NCI-H2196 (cell line): ENCODE measurements around the gene PJVK.
A peak's percentile ranks its signal among the peaks of the same experiment; 100 is the strongest.

ENCODE experiments used
- DNase-seq: peaks from one replicate; lab custom pipeline; 2025; ENCODE audit not compliant: unreplicated experiment; lab: John Stamatoyannopoulos, UW

Gene PJVK

GRCh38 chr2:178480227-178481181 is 29.3 kb downstream of the PJVK start, which contains the start of gene PLEKHA3:
PLEKHA3 (plus strand) TSS chr2:178480457; CDS start chr2:178480870, 413 bp downstream.
- DNase-seq: peak; percentile 97

- DNase-seq: no peak
Measured at GRCh38 chr2:178482437-178482836, 31.3 kb downstream of the PJVK start.

DNA sequence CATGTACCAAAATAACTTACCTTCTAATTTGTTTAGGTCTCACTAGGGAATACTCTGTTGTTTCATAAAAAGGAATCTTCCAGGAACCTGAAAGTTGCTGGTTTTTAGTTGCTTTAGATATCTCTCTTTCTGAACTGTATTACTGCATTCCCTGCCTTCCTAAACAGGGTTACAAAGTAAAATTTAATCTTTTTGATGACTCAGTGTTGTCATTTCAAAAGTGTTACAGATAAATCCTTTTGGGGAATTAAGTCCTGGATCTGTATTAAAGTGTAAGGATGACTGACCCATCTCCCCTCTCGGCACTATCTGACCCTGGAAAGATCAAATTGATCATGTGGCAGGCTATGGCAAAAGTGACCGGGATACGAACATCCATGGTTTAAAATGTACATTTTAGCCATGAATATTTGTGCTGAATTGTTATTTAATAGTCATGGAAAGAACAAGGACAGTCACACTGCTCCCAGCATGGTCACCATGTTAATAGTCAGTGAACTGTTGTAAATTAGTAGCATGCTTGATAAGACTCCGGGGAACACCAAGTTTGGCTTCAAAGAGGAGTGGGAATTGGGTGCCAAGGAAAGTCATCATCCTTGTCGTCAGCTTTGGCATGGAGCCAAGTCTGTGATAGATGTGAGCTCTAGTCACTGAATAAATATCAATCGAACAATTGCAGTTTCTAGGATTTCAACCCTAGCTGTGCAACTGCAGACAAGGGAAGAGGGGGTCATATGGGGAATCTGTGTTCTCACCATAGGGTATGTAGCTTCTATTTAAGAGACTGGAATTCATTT is 33.3 kb downstream of the PJVK start:
- DNase-seq: peak; percentile 70

DNA sequence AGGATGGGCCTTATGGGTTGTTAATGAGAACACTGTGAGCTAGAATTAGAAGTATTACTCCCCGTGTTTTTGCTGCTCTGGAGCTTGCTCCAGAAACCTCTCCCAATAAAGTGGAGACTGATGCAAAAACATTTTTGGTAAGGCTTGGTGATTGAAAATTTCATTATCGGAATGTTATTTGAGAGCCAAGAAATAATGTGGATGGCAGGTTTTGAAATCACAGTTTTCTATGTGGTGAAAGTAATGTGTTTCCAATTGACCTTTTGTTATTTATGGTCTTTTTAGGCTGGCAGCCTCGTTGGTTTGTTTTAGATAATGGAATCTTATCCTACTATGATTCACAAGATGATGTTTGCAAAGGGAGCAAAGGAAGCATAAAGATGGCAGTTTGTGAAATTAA is 34.2 kb downstream of the PJVK start:
- no peak for DNase-seq

GRCh38 chr2:178491612-178492011 is 40.4 kb downstream of the PJVK start:
- DNase-seq: no peak

- DNase-seq: no peak
Measured at GRCh38 chr2:178496049-178496448, 44.9 kb downstream of the PJVK start.

- no peak for DNase-seq
Measured at GRCh38 chr2:178498137-178498536, 47.0 kb downstream of the PJVK start.

DNA sequence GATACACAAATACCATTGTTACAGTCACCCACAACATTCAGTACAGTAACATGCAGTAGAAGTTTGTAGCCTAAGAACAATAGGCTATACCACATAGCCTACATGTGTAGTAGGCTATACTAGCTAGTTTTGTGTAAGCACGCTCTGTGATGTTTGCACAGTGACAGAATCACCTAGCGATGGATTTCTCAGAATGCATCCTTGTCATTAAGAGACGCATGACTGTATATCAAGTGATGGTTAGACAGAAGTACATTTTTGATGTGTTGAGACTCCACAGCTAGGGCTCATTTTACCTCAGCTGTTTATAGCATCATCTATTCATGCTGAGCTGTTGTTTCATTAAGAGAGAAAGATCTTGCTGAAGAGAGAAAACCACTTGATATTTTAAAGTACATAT is 48.5 kb downstream of the PJVK start:
- no peak for DNase-seq

DNA sequence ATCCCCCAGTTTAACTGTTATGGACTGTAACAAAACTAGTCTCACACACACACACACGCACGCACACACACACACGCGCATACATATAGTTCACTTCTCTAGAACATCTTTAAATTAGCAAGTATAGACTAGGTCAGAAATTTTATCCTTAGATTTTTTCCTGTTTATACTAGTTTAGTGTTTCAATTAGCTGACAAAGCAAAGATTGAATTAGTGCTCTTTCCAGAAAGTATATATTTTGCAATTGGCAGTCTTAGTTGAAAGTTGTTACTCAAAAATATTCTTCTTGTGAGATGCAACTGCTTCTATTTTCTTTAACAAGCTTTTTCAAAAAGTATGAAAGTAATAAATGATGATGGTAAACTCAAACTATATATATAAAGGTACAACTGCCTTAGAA is 51.6 kb downstream of the PJVK start:
- no peak for DNase-seq

GRCh38 chr2:178506101-178506500 is 54.9 kb downstream of the PJVK start:
- no peak for DNase-seq

DNA sequence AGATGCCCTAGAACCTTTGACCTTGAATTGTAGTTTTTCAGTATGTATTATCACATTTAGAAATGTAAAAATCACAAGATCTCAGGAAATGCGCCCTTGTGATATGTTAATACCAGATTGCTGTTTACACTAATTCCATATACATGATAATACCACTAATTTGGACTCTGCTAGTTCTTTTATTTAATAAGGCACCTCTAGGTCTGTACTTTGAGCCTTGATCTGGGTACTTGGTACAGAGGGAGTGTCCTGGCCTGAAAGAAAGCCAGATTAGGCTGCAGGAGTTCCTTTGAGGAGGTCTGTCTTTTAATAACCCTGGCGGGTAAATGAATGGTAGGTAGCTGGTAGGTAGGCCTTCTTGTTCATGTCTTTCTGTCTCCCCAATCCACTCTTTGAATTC is 55.3 kb downstream of the PJVK start:
- no peak for DNase-seq

GRCh38 chr2:178506949-178507348 is 55.8 kb downstream of the PJVK start:
- no peak for DNase-seq

DNA sequence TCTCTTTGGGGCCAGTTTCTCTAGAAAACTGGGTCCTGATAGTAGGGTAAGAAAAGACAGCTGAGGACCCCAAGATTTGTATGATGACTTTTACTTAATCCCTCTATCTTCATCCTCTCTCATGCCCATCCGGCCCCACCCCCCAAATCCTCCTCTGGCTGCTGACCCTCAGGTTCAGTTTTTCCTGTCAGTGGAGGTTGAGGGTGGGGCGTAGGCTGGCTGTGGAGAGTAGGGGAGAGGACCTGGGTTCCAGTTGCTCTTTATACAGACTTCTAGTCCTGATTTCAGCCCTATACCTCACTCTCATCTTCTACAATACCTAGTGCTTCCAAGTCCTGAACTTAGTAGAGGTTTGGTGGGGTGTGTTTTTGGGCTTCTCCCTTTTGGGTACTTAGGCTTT is 57.5 kb downstream of the PJVK start:
- no peak for DNase-seq

- DNase-seq: no peak
Measured at GRCh38 chr2:178510384-178510783, 59.2 kb downstream of the PJVK start.
